K562 treated with DMSO at 1 percent for 48 hours (cell line): ENCODE results near the gene TNFRSF19. TPM values are rescaled to one million over a fixed set of nuclear protein-coding genes. Genes with fewer than 3 reads are reported as not detected.

Source experiments
- total RNA-seq: library from RNA; unstranded; fragments of 300-600 nt; gene quantifications from 2 replicates; pipeline ENCODE4 v1.2.3, GENCODE V29; 2022; ENCODE audit warnings: low replicate concordance; ENCODE audit errors: extremely low read depth

Gene TNFRSF19
- total RNA-seq: not detected in 2 replicates

GRCh38 chr13:23570099-23570920 is at the start of gene TNFRSF19:
Gene TNFRSF19, plus strand, starts transcription at chr13:23570412. Its CDS starts 19,772 bp downstream, at chr13:23590184.

Other genes starting within 250 kb of the TNFRSF19 start
- not detected in 2 replicates for gene SACS, start 136.7 kb upstream of the TNFRSF19 start, total RNA-seq